Stimulated activated CD8-positive, alpha-beta memory T cell treated with anti-CD3 and anti-CD28 coated beads, Interleukin-15, amount 100 ng/mL, for 48 hours (primary cell): ENCODE data around the gene CAMK2N2.

Source experiments
- DNase-seq, 2 donors: peaks; one replicate each; pipeline ENCODE4 v3.0.0-alpha.2; 2020; ENCODE audit warnings: low read depth in 2 of 2

CAMK2N2 gene

DNA sequence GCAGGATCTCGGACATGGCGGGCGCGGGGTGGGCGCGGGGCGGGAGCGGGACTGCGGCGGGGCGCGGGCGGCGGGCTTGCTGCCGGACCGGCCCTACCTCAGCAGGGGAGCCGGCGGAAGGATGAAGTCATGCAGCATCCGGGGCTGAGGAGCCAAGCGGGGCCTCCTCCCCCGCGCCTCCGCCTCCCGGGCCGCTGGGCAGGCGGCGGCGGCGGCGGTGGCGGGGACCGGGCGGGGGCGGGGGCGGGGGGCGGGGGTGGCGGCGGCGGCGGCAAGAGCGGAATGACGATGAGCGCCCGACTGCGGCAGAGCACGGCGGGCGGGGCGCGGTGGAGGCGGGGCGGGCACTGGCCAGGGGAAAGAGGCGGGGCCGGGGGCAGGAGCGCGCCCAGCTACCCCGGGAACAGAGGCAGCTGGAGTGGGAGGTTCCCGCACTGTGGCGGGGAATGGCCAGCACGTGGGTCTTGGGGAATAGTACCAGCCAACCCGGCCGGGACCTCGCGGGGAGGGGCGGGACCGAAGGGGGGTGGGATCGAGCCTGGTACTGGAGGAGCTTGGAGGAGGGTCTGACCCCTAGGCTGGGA, at the start of gene CAMK2N2:
CAMK2N2 (minus strand) TSS at position 284 of the 584 bp plus-strand sequence; CDS start at position 16, 268 bp downstream.
- DNase-seq, result peak in 1 of 2 donors; percentile 40

DNA sequence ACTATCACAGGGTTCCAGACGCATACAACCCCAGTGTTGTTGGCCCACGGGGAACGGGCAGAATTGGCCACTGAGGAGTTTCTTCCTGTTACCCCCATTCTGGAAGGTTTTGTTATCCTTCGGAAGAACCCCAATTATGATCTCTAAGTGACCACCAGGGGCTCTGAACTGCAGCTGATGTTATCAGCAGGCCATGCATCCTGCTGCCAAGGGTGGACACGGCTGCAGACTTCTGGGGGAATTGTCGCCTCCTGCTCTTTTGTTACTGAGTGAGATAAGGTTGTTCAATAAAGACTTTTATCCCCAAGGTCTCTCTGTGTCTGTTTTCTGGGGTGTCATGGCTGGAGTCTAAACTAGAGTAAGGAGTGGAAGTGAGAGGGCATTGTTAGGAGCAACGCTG, 47.4 kb upstream of the CAMK2N2 start:
- no peak for DNase-seq

DNA sequence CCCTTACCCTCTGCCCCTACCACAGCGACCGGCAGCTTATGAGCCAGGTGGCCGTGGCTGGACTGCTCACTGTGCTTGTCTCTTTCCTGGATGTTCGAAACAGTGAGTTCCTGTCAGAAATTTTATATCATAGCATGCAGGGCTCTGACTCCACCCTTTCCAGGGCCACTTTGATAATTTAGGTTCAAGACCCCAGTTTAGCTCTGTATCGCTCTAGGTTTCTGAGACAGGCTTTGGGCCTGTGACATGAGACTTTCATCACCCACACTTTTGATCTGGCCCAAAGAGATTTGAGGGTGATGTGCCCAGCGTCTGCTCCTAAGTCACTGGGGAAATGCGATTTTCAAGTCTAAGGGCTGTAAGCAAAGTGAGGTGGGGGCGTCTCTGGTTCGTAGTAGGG, 46.6 kb upstream of the CAMK2N2 start:
- DNase-seq, result no peak

DNA sequence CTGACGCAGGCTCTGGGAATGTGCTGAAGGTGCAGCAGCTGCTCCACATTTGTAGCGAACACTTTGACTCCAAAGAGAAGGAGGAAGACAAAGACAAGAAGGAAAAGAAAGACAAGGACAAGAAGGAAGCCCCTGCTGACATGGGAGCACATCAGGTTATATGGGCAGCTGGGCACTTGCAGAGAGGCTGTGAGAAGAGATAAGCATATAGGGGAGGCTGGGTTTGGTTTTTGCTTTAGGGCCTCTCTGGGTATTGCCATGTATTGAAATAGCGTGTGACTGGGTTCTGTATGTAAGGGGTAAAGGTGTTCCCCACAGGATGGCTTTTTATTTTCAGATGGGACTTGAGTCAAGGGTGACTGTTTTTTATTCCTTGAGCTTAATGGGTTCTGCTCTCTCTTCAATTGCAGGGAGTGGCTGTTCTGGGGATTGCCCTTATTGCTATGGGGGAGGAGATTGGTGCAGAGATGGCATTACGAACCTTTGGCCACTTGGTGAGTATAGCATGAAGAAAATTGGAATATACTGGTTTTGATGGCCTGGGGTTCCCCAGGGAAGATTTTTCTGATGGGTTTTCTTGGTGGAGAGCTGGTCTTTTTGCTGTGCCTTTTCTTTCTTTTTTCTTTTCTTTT, 45.1 kb upstream of the CAMK2N2 start:
- no peak for DNase-seq

DNA sequence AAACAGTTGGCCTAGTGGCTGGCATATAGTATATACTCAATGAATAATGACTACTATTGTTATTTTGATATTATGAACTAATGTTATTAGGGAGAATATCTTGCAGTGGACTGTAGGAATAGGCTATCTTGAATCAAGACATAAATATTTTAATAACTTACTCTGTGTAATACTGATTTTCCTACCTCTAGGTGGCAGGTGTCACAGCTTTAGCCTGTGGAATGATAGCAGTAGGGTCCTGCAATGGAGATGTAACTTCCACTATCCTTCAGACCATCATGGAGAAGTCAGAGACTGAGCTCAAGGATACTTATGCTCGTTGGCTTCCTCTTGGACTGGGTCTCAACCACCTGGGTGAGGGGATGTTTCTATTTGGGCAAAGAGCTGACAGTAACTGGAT, 44.2 kb upstream of the CAMK2N2 start:
- DNase-seq, result no peak

DNA sequence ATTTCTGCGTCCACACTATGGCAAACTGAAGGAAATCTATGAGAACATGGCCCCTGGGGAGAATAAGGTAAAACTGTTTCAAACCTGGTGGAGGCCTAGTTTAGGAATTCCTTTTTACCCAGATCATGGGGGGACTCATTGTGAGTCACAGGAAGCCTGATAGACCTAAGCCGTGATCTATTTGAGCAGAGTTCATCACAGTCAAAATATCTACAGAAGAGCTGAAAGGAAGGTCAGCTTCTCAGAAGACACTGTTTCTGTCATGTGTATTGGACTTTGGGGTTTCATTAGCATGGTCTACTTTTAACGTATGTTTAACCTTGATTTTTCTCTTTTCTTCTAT, 39.0 kb upstream of the CAMK2N2 start:
- no peak for DNase-seq

DNA sequence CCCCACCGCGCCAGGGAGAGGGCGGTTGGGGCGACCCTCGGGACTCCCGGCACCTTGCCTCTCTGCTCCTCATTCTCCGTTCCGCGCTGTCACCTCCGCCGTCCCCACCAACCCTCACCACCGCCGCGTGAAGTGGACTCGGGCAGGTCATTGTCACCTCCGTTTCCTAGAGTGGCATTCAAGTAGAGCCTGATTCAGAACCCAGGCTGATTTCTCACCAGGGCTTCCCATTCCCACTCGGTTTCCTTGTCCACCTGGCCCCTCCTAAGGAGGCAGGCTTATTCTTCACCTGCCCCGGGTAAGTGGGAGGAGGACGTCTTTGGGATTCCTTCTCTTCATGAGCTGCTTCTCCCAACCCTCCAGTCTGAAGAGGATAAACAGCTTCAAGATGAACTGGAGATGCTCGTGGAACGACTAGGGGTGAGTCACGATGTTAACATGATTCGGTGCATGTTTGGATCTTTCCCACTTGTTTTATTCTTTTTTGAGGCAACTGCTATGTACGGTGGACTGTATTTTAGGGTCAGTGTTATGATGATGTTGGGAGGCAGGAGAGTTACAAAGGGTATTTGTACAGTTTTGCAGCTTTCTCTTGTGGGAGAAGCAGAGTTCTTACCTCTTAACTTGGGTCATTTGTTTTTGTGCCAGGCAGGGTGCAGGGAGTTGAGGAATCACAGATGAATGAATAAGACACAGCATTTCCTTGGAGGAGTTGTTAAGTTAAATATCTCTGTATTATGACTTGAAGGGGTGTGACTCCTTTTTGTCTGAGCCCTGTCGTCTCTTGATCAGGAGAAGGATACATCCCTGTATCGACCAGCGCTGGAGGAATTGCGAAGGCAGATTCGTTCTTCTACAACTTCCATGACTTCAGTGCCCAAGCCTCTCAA, 38.4 kb upstream of the CAMK2N2 start:
- no peak for DNase-seq

DNA sequence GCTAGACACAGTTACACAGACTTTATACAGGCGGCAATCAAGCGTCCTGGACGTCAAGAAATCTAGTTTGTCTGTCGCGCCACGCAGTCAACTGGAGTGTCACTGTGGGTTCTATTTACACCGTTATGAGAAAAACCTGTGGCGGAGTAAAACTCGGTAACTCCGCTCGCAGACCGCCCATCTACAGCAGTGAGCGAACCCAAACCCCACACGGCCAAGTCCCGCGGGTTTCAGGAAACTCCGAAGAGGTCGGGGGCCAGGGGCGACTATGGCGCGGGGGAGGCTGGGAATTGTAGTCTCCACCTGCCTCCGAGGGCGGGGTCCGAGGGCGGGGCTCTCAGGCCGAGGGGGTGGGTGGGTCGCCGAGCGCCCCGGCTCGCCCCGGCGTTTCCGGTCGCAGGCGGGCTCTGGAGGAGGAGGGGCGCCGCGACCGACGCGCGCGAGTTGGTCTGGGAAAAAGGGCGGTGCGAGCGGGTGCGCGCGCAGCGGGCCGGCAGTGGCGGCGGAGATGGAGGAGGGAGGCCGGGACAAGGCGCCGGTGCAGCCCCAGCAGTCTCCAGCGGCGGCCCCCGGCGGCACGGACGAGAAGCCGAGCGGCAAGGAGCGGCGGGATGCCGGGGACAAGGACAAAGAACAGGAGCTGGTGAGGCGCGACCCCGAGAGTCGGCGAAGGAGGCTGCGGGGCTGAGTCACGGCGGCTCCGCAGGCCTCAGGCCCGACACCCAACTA, 37.6 kb upstream of the CAMK2N2 start, which contains the start of gene PSMD2:
PSMD2 (plus strand) TSS at position 483 of the 729 bp plus-strand sequence; CDS start at position 509, 26 bp downstream.
- peak; percentile 97 to 98 for DNase-seq

DNA sequence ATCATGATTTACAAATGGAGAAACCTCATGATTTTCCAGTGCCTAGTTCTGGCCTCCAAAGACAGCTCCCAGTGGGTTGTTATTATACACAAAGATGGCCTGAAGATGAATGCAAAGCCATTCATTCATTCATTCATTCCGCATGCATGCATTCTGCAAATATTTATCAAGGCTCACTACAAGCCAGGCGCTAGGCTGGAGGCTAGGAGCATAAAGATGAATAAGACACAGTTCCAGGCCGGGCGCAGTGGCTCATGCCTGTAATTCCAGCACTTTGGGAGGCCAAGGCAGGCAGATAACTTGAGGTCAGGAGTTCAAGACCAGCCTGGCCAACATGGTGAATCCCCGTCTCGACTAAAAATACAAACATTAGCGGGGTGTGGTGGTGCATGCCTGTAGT, 35.3 kb upstream of the CAMK2N2 start:
- DNase-seq, result no peak

DNA sequence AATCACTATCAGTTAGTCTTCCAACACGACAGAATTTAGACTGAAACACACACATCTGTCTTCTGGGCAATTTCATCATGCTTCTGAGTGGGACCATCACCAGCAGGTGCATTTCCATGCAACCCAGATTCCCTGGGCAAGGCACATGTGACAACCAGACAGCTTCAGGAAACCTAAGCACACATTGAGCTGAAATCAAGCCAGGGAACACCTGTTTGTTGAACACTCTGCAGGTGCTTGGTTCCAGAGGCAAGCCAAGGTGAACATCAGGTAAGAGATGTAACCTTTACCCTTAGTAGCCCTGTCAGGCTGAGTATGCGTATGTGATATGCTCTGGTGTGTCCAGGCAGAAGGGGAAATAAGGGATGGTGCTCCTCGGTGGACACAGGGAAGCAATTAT, 34.4 kb upstream of the CAMK2N2 start:
- no peak for DNase-seq

DNA sequence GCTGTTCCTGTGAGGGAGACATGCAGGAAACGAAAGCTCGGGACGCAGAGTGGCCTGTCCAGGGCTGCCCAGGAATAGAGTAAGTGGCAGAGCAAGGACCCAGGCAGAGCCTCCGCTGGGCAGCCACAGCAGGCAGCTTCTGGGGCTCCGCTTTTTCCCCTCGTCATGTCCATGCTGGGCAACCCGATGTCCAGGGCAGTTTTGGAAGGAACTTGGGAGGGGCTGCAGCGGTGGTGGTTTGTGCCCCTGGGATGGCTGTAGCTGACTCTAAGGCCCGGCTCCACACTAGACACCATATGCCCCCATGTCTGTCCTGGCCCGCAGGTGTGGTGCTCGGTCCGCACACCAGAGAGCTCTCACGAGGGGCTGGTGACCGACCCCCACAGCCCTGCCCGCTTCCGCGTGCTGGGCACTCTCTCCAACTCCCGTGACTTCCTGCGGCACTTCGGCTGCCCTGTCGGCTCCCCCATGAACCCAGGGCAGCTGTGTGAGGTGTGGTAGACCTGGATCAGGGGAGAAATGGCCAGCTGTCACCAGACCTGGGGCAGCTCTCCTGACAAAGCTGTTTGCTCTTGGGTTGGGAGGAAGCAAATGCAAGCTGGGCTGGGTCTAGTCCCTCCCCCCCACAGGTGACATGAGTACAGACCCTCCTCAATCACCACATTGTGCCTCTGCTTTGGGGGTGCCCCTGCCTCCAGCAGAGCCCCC, 30.5 kb upstream of the CAMK2N2 start:
- no peak for DNase-seq

DNA sequence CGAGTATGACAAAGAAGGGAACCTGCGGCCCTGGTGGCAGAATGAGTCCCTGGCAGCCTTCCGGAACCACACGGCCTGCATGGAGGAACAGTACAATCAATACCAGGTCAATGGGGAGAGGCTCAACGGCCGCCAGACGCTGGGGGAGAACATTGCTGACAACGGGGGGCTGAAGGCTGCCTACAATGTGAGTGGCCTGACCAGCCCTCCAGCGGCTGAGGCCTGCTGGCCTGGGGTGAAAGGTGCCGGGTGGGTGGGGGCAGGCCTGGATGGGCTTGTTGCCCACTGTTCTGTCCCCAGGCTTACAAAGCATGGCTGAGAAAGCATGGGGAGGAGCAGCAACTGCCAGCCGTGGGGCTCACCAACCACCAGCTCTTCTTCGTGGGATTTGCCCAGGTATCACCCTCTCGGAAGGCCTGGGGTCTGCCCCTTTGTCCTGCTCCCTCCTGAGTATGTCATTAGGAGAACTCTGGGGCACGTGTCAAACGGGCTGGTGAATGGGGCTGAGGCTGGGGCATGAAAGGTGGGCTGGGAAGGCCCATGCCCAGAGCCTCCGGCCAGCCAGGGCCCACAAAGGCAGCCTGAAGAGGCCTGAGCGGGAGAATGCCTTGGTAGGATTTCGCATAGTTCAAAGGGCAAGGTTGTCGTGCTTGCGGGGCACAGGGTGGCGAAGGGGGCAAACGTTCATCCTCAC, 29.8 kb upstream of the CAMK2N2 start:
- no peak for DNase-seq

DNA sequence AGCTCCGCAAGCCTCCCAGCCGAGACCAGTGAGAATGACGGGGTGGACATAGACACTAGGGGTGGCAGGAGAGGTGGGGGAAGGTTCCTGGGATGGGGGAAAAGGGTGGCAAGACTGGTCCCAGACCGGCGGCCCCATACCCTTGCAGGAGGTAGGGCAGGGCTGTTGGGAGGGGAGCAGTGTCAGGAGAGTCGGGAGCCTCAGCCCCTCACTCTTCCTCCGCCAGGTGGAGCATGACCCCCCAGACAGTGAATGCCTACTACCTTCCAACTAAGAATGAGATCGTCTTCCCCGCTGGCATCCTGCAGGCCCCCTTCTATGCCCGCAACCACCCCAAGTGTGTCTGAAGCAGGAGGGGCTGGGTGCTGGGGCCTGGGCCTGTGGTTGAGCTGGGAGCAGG, 29.0 kb upstream of the CAMK2N2 start:
- DNase-seq, result no peak

DNA sequence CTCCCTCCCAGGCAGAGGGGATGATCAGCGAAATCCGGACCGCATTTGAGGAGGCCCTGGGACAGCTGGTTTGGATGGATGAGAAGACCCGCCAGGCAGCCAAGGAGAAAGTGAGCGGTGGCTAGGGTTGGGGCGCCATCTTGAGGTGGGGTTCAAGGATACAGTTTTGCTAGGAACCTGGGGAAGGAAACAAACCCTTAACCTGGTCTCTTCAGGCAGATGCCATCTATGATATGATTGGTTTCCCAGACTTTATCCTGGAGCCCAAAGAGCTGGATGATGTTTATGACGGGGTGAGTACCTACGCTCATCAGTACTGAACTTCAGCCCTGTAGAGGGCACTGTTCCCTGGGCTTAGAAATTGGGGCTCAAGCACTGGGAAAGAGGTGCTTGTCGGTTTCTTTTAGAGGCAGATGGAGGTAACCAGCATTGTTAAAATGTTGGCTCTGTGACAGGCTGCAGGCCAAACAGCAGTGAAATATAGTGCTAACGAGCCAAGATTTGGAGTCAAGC, 28.1 kb upstream of the CAMK2N2 start:
- DNase-seq, result peak; percentile 41 to 47

DNA sequence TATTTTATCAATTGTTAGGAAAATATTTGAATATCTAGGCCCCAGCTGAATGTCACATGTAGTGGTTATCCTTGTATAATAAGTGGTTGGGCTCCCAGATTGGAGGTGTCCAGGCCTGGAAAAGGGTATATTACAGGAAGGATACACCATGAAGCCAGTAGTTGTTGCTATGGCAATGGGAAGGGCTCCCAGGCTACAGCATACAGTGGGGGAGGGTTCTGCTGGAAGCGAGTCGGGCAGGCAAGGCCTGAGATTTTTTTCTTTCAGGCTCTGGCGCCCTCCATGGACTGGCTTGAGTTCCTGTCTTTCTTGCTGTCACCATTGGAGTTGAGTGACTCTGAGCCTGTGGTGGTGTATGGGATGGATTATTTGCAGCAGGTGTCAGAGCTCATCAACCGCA, 23.3 kb upstream of the CAMK2N2 start:
- DNase-seq, result no peak

DNA sequence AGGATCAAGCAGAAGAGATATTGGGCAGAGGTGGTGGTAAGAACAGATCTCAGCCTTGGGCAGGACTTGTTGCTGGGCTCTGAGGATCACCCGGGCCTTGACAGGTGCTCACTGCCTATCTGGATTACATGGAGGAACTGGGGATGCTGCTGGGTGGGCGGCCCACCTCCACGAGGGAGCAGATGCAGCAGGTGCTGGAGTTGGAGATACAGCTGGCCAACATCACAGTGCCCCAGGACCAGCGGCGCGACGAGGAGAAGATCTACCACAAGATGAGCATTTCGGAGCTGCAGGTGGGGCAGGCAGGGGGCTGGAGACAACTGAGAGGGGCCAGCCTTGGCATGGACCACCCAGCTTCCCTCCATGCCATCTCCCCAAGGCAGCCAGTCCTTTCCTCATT, 22.3 kb upstream of the CAMK2N2 start:
- DNase-seq, result no peak

DNA sequence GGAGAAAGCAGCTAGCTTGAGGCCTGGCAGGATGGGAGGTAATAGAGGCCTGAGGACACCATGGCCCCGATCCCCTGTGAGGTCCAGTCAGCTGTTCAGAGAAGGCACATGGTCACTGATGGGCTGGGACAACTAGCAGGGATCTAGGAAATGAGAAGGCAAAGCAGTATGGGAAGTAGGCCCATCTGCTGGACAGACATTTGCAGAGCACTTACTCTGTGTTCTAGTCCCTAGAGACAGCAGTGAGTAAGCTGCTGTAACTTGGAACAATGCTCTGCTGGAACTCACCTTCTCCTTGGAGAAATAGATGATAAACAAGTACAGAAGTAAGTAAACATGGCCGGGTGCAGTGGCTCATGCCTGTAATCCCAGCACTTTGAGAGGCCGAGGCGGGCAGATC, 21.6 kb upstream of the CAMK2N2 start:
- DNase-seq, result no peak

DNA sequence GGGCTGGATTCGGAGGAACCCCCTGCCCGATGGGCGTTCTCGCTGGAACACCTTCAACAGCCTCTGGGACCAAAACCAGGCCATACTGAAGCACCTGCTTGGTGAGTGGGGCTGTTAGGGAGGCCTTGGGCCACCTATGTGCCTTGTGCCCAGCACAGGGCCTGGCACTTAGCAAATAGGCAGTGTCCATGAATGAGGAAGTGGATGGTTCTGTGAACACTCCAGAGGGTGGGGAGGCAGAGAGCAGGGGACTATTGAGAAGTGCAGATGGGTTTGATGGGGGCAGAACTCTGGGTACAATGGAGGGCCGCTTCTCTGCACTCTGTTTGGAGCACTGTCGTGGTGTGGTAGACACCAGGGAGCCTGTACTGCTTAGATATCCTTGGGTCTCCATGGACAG, 16.0 kb upstream of the CAMK2N2 start:
- DNase-seq, result no peak

DNA sequence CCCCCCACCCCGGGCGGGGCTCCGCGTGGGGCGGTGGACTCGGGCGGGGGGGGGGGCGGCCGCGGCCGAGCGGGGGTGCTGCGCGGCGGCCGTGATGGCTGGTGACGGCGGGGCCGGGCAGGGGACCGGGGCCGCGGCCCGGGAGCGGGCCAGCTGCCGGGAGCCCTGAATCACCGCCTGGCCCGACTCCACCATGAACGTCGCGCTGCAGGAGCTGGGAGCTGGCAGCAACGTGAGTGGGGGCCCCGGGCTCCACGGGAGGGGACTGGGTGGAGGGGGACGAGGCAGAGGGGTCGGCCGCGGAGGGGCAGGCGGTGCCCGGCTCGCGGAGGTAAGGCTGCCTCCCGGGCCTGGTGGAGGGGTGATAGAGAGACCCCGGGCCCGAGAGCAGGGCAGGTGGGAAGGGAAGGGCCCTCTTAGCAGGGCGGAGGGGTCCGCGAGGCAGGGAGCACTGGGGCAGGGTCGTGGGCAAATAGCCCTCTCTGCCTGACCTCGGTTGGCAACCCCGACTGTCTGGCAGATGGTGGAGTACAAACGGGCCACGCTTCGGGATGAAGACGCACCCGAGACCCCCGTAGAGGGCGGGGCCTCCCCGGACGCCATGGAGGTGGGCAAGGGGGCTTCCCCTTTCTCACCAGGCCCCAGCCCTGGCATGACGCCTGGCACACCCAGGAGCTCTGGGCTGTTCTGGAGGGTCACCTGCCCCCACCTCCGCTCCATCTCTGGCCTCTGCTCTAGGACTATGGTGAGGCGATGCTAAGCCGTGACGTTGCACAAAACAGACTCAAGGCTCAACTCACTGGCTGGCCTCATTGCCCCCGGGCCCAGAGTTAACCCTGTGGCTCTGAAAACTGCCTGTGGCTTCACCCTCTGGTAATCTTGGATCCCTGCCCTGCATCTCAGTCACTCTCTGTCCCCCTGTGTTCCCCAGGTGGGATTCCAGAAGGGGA, 14.9 kb upstream of the CAMK2N2 start, which contains the start of gene ECE2:
ECE2 (plus strand) TSS at position 62 of the 950 bp plus-strand sequence; CDS start at position 194, 132 bp downstream.
- DNase-seq, result no peak

DNA sequence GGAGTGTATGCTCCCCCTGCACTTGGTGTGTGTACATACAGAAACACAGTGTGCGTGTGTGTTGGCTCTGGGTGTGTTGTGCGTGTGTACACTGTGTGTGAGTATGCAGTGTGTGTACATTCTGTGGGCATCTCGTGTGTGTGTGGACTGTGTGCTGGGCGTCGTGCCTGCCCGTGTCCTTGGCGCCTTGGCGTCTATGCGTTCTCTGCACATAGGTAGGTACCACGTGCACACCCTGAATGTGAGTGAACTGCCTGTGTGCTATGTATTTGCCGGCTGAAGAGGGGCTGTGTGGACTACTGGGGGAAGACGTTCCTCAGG, 14.0 kb upstream of the CAMK2N2 start:
- no peak for DNase-seq
